Vagina (tissue), 2 donors: Measurements from ENCODE around the gene PCSK5. TPM values are rescaled to one million over a fixed set of nuclear protein-coding genes. Genes with fewer than 3 reads are reported as not detected.

Source experiments
- DNase-seq, 2 donors: peaks; one replicate each; pipeline ENCODE4 v3.0.0-alpha.2; 2017; ENCODE audit errors: extremely low spot score in 2 of 2
- H3K27ac ChIP-seq: fragments of 200-600 bp; sonication (generic); one replicate; pipeline ENCODE4 v1.5.1; 2019
- H3K27me3 ChIP-seq: fragments of 200-600 bp; sonication (generic); one replicate; pipeline ENCODE4 v1.5.1; 2019
- H3K36me3 ChIP-seq, 2 donors: fragments of 200-600 bp; sonication (generic); one replicate each; pipeline ENCODE4 v1.5.1; 2017 to 2019
- H3K4me1 ChIP-seq: fragments of 200-600 bp; sonication (generic); one replicate; pipeline ENCODE4 v1.5.1; 2019
- H3K4me3 ChIP-seq, 2 donors: fragments of 200-600 bp; sonication (generic); 1 replicate in 1 of 2; 2 replicates in 1 of 2; pipeline ENCODE4 v1.5.1; 2016 to 2019
- H3K9me3 ChIP-seq: fragments of 200-600 bp; sonication (generic); one replicate; pipeline ENCODE4 v1.5.1; 2019
- POLR2A ChIP-seq, 2 donors: fragments of 450-650 bp; IDR thresholded peaks; one replicate each; pipeline ENCODE4 v1.6.1; 2017; ENCODE audit warnings: antibody characterized with exemption in 2 of 2, mild to moderate bottlenecking in 2 of 2, moderate library complexity in 2 of 2
- POLR2AphosphoS5 ChIP-seq, 2 donors: sonication (generic); formaldehyde crosslinking; IDR thresholded peaks; one replicate each; pipeline ENCODE4 v1.9.0; 2017; ENCODE audit warnings: antibody characterized with exemption in 2 of 2, mild to moderate bottlenecking in 2 of 2, low read depth in 1 of 2; ENCODE audit not compliant: insufficient read depth in 1 of 2
- intact Hi-C: fragments of 100-400 bp; cut with DNase I; formaldehyde crosslinking; loops from one replicate; pipeline ENCODE4 v1.15.1; 2023
- total RNA-seq: library from RNA; depleted of rRNA; stranded (reverse); fragments of >200 nt; gene quantifications from one replicate; pipeline ENCODE4 v1.2.3, GENCODE V29; 2016
- TF ChIP-seq, protein P1 (sequence below), 3 experiments: fragments of 450-650 bp in 2 of 3; fragments of 200-600 bp in 1 of 3; sonication (generic) in 1 of 3; IDR thresholded peaks; one replicate each; pipeline ENCODE4 v1.5.1; 2017 to 2019; ENCODE audit warnings: antibody characterized with exemption in 3 of 3, mild to moderate bottlenecking in 2 of 3, moderate library complexity in 2 of 3

Gene PCSK5
- total RNA-seq, 1 donor from 2014 or later = 22.6 TPM

DNA sequence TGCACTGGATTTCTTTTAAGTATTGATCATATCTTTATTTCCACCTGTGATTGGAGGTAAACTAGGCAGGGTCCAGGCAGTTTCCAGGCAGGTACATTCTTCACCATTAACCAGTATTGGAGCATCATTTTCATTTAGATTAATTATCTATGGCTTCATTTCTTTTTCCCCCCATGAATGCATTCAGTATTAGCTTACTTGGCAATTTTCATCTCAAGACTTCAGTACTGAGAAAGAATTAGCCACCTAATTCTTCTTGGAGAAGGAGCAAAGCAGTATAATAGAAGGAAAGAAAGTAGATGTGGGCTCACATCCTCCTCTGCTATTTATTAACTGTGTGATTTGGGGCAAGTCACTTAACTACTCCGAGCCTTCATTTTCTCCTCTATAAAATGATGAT is 295.0 kb downstream of the PCSK5 start:
- peaks cover 0 to 7% of the 10 kb centered on the region in 2 donors for H3K36me3 ChIP-seq
- TF ChIP-seq POLR2AphosphoS5 (IDR thresholded peaks at IDR 0.05; ENCODE audit: insufficient read depth in 1 of 2, low read depth in 1 of 2) (no peak), POLR2A (IDR thresholded peaks at IDR 0.05) (no peak)
- TF ChIP-seq, protein P1, sequence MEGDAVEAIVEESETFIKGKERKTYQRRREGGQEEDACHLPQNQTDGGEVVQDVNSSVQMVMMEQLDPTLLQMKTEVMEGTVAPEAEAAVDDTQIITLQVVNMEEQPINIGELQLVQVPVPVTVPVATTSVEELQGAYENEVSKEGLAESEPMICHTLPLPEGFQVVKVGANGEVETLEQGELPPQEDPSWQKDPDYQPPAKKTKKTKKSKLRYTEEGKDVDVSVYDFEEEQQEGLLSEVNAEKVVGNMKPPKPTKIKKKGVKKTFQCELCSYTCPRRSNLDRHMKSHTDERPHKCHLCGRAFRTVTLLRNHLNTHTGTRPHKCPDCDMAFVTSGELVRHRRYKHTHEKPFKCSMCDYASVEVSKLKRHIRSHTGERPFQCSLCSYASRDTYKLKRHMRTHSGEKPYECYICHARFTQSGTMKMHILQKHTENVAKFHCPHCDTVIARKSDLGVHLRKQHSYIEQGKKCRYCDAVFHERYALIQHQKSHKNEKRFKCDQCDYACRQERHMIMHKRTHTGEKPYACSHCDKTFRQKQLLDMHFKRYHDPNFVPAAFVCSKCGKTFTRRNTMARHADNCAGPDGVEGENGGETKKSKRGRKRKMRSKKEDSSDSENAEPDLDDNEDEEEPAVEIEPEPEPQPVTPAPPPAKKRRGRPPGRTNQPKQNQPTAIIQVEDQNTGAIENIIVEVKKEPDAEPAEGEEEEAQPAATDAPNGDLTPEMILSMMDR (IDR thresholded peaks at IDR 0.05) = no peak

DNA sequence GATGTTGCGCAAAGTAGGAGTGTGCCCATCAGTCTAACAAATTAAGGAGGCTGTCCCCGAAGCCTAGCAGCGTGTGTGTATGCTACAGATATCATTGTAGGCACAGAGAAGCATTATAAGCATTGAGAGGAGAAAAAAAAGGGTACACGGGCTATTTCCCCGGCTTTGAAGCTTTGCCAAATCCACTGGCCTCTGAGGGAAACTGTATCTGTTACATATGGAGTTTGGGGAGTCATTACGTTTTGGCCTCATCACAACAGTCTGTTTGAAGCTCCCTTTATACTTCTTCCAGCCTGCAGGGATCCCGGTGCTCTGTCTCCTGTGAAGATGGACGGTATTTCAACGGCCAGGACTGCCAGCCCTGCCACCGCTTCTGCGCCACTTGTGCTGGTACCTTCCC is 297.8 kb downstream of the PCSK5 start:
- no peaks in the 10 kb centered on the region for H3K4me1 ChIP-seq
- TF ChIP-seq POLR2A (IDR thresholded peaks at IDR 0.05) (no peak), POLR2AphosphoS5 (IDR thresholded peaks at IDR 0.05; ENCODE audit: insufficient read depth in 1 of 2, low read depth in 1 of 2) (no peak)
- TF ChIP-seq, protein P1 (IDR thresholded peaks at IDR 0.05) = no peak
- H3K9me3 ChIP-seq = no peaks in the 10 kb centered on the region
- DNase-seq = no peak
- intact Hi-C loops = no loop called here
- H3K4me3 ChIP-seq = no peak overlapping the region
- H3K27me3 ChIP-seq = no peaks in the 10 kb centered on the region
- H3K27ac ChIP-seq = no peak overlapping the region
- H3K36me3 ChIP-seq = peaks cover 0 to 10% of the 10 kb centered on the region in 2 donors

More for the DNA sequence above, 295.0 kb downstream of the PCSK5 start:
- H3K4me3 ChIP-seq = no peak overlapping the region
- no peaks in the 10 kb centered on the region for H3K4me1 ChIP-seq
- intact Hi-C loops = no loop called here
- no peaks in the 10 kb centered on the region for H3K9me3 ChIP-seq
- no peak for DNase-seq
- H3K27ac ChIP-seq = no peak overlapping the region
- no peaks in the 10 kb centered on the region for H3K27me3 ChIP-seq

DNA sequence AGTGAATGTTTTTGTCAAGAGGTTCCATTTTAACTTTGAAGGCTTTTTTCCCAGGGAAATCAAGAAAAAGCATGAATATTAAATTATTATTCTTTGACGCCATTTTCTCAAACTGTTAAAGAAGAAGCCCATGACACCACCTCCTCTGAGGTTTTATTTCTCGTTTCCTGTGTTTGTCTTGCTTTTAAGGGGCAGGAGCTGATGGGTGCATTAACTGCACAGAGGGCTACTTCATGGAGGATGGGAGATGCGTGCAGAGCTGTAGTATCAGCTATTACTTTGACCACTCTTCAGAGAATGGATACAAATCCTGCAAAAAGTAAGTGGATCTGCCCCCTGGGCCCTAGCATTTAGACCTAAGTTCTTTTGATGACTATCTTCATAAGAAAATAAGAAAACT is 298.4 kb downstream of the PCSK5 start:
- H3K36me3 ChIP-seq = peaks cover 0 to 15% of the 10 kb centered on the region in 2 donors
- no peak for DNase-seq
- intact Hi-C loops = no loop called here
- no peaks in the 10 kb centered on the region for H3K9me3 ChIP-seq
- no peaks in the 10 kb centered on the region for H3K27me3 ChIP-seq
- no peak overlapping the region for H3K27ac ChIP-seq
- TF ChIP-seq POLR2A (IDR thresholded peaks at IDR 0.05) (no peak), POLR2AphosphoS5 (IDR thresholded peaks at IDR 0.05; ENCODE audit: insufficient read depth in 1 of 2, low read depth in 1 of 2) (no peak)
- no peak overlapping the region for H3K4me3 ChIP-seq
- no peaks in the 10 kb centered on the region for H3K4me1 ChIP-seq

DNA sequence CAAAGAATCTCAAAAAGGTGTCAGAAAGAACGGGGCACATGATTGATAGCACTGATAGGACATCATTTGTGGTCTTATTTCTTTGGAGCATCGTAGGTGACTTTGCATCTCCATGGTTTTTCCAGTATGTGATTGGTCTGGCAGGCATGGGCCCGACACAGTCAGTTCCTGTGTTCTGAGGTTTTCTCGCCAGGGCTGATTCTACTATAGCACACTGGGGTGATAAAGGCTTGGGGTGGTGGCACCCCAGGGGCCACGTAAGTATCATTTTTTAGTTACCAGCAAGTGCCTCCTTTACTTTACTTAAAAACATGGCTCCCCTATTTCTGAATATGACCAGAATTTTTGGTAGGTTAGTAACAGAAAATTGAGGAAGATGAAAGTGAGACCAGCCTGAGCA is 301.0 kb downstream of the PCSK5 start:
- TF ChIP-seq POLR2AphosphoS5 (IDR thresholded peaks at IDR 0.05; ENCODE audit: insufficient read depth in 1 of 2, low read depth in 1 of 2) (no peak), POLR2A (IDR thresholded peaks at IDR 0.05) (no peak)
- TF ChIP-seq, protein P1 (IDR thresholded peaks at IDR 0.05) = no peak
- H3K4me3 ChIP-seq = no peak overlapping the region
- no peak for DNase-seq
- peaks cover 0 to 15% of the 10 kb centered on the region in 2 donors for H3K36me3 ChIP-seq
- H3K9me3 ChIP-seq = no peaks in the 10 kb centered on the region
- no peaks in the 10 kb centered on the region for H3K4me1 ChIP-seq
- intact Hi-C loops = no loop called here
- no peaks in the 10 kb centered on the region for H3K27me3 ChIP-seq
- no peak overlapping the region for H3K27ac ChIP-seq

DNA sequence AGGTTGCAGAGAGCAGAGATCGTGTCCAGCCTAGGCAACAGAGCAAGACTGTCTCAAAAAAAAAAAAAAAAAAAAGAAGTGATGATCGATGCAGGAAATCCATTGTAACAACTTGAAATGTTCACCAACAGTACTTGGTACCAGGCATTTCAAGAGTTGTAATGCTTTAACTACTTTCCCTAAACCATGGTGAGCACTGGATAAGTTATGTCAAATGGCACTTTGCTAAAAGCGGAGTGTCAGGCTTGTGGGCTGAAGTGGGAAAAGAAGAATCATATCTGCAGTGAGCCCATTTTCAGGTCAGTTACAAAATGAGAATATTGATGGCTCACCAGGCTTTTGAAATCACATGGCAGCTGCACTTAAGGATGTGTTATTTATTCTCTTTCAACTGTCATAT is 301.5 kb downstream of the PCSK5 start:
- Histone ChIP-seq H3K27me3 (no peaks in the 10 kb centered on the region), H3K36me3 (peaks cover 0 to 15% of the 10 kb centered on the region in 2 donors), H3K9me3 (no peaks in the 10 kb centered on the region), H3K4me3 (no peak overlapping the region), H3K27ac (no peak overlapping the region), H3K4me1 (no peaks in the 10 kb centered on the region)
- intact Hi-C loops = no loop called here
- DNase-seq = no peak
- no peak for TF ChIP-seq POLR2AphosphoS5 (IDR thresholded peaks at IDR 0.05; ENCODE audit: insufficient read depth in 1 of 2, low read depth in 1 of 2)
- TF ChIP-seq, protein P1 (IDR thresholded peaks at IDR 0.05) = no peak
- no peak for TF ChIP-seq POLR2A (IDR thresholded peaks at IDR 0.05)
